Panc1 (cell line): ENCODE results near the gene MRPL33. TPM values are rescaled to one million over a fixed set of nuclear protein-coding genes. Genes with fewer than 3 reads are reported as not detected.

Experiments used
- ATAC-seq: fragments of 200-7000 bp; cut with Tn5 transposase; 2 replicates; pipeline ENCODE4 v1.9.1; 2020; ENCODE audit warnings: mild to moderate bottlenecking, moderate library complexity
- BruUV-seq: library from RNA; stranded (reverse); fragments of 400-500 nt; replicated peaks from 2 replicates; lab custom pipeline; 2021; lab: Mats Ljungman, UMichigan
- CTCF ChIA-PET: fragments of 300-600 bp; sonication (Branson Sonifier 250); formaldehyde crosslinking; loops from one replicate; lab custom pipeline; 2022; ENCODE audit warnings: antibody characterized with exemption; lab: Charles Lee
- POLR2A ChIA-PET: fragments of 300-600 bp; sonication (Branson Sonifier 250); formaldehyde crosslinking; loops from one replicate; lab custom pipeline; 2022; ENCODE audit warnings: antibody characterized with exemption; lab: Charles Lee
- DNase-seq: peaks from one replicate; pipeline ENCODE4 v3.0.0-alpha.2; 2010; ENCODE audit warnings: low read depth, low spot score
- H3K27ac ChIP-seq: 2 replicates; pipeline ENCODE4 v1.5.1; 2011; ENCODE audit warnings: mild to moderate bottlenecking, low read length, inconsistent platforms
- H3K27me3 ChIP-seq: fragments of 200-500 bp; sonication (Bioruptor generic); 2 replicates; pipeline ENCODE4 v1.6.0; 2014; ENCODE audit warnings: low read length, inconsistent platforms; ENCODE audit not compliant: control insufficient read depth, insufficient read depth
- H3K36me3 ChIP-seq: fragments of 200-500 bp; sonication (Bioruptor generic); 2 replicates; pipeline ENCODE4 v1.5.1; 2014; ENCODE audit warnings: inconsistent platforms, mild to moderate bottlenecking, low read length, moderate library complexity; ENCODE audit not compliant: control insufficient read depth, insufficient read depth
- H3K4me1 ChIP-seq: 2 replicates; pipeline ENCODE4 v1.5.1; 2011; ENCODE audit warnings: inconsistent platforms, mild to moderate bottlenecking, low read length, moderate library complexity; ENCODE audit not compliant: control insufficient read depth, insufficient read depth
- H3K4me3 ChIP-seq, 2 experiments: 2 replicates each; pipeline ENCODE4 v1.5.1; 2011 to 2012; ENCODE audit warnings: low read depth in 2 of 2, low read length in 2 of 2, mild to moderate bottlenecking in 2 of 2, inconsistent platforms in 1 of 2, moderate library complexity in 1 of 2
- H3K9me3 ChIP-seq: fragments of 200-500 bp; sonication (Bioruptor generic); 2 replicates; pipeline ENCODE4 v1.5.1; 2014; ENCODE audit warnings: low read depth, mild to moderate bottlenecking, inconsistent platforms, low read length, moderate library complexity; ENCODE audit not compliant: control insufficient read depth, insufficient read depth
- POLR2AphosphoS5 ChIP-seq: IDR thresholded peaks from 2 replicates; pipeline ENCODE4 v1.6.1; 2012; ENCODE audit warnings: mild to moderate bottlenecking, low read depth, low read length, moderate library complexity
- SIN3A ChIP-seq: IDR thresholded peaks from 2 replicates; pipeline ENCODE4 v1.6.1; 2012; ENCODE audit warnings: low read depth, mild to moderate bottlenecking, low read length, moderate library complexity, borderline replicate concordance; ENCODE audit not compliant: insufficient read depth
- TCF7L2 ChIP-seq: IDR thresholded peaks from 2 replicates; pipeline ENCODE4 v1.6.1; 2011; ENCODE audit warnings: mild to moderate bottlenecking, low read depth, low read length, inconsistent platforms
- in situ Hi-C: cut with HindIII; loops from 2 replicates; pipeline ENCODE4 v1.10.0; 2016; ENCODE audit warnings: low sequenced_read_pairs, low pct_unique_long_range_greater_than_20kb
- intact Hi-C: fragments of 100-400 bp; cut with micrococcal nuclease; formaldehyde crosslinking; loops from one replicate; pipeline ENCODE4 v1.10.0; 2022; ENCODE audit not compliant: unreplicated experiment
- total RNA-seq: library from RNA; stranded (reverse); gene quantifications from one replicate; pipeline ENCODE4 v1.2.1, GENCODE V29; 2021; ENCODE audit not compliant: unreplicated experiment
- TF ChIP-seq, protein P1 (sequence below): fragments of 450-650 bp; IDR thresholded peaks from 2 replicates; pipeline ENCODE4 v1.5.1; 2017; ENCODE audit warnings: mild to moderate bottlenecking
- TF ChIP-seq, protein P2 (sequence below), 2 experiments: IDR thresholded peaks; 2 replicates each; pipeline ENCODE4 v1.6.1; 2011 to 2012; ENCODE audit warnings: low read depth in 2 of 2, control low read depth in 1 of 2, low read length in 1 of 2, mild to moderate bottlenecking in 1 of 2, moderate library complexity in 1 of 2; ENCODE audit not compliant: insufficient read depth in 1 of 2

Gene MRPL33
- total RNA-seq, 1 experiment from 2014 or later, result 61.6 TPM

DNA sequence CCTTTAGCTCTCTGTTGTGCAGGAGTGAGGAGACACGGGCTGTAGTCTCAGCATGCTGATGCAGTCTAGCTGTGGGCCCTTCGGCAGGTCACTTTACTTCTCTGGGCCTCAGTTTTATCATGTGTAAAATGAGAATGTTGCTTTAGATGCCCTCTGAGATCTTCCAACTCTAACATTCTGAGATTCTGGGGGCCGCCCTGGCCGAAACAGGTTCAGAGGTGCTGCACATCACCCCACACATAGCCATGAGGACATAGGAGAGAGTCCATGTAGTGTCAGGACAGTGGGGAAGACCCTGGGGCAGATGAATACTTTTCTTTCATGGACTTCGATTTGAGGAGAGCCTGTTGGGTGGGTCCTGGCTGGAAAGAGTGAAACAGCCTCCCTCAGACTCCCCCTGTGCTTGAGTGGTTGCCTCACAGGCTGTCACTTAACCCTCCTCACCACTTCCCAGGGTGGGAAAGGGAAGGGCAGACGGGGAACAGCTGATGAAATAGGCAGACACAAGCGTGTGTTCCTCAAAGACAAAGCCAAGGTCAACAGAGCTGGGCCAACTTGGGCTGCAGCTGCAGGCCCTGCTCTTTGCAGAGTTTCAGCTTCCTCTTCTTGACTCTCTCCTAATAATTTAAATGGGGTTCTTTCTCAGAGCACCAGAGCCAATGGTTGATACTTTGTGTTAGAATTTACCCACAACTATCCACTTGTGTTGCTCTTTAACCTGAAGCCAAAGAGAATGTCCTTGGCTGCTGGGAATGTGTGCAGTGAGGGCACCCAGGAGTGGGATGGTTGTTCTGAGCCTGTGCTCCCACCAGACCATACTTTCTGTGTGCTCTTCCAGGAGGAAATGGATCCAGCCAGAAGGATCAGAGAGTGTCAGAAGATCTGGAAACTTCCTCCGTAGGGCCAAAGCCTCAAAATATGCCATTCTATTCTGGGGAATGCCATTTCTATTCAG is 14.7 kb upstream of the MRPL33 start:
- H3K36me3 ChIP-seq, result no peaks in the 10 kb centered on the region
- in situ Hi-C loops, result no loop called here
- no peaks in the 10 kb centered on the region for H3K27me3 ChIP-seq
- ChIA-PET POLR2A (no interaction called here), CTCF (no interaction called here)
- no TSS peak for BruUV-seq
- TF ChIP-seq, protein P1, sequence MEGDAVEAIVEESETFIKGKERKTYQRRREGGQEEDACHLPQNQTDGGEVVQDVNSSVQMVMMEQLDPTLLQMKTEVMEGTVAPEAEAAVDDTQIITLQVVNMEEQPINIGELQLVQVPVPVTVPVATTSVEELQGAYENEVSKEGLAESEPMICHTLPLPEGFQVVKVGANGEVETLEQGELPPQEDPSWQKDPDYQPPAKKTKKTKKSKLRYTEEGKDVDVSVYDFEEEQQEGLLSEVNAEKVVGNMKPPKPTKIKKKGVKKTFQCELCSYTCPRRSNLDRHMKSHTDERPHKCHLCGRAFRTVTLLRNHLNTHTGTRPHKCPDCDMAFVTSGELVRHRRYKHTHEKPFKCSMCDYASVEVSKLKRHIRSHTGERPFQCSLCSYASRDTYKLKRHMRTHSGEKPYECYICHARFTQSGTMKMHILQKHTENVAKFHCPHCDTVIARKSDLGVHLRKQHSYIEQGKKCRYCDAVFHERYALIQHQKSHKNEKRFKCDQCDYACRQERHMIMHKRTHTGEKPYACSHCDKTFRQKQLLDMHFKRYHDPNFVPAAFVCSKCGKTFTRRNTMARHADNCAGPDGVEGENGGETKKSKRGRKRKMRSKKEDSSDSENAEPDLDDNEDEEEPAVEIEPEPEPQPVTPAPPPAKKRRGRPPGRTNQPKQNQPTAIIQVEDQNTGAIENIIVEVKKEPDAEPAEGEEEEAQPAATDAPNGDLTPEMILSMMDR, result no peak
- TF ChIP-seq POLR2AphosphoS5 (no peak), TCF7L2 (no peak), SIN3A (no peak)
- TF ChIP-seq, protein P2, sequence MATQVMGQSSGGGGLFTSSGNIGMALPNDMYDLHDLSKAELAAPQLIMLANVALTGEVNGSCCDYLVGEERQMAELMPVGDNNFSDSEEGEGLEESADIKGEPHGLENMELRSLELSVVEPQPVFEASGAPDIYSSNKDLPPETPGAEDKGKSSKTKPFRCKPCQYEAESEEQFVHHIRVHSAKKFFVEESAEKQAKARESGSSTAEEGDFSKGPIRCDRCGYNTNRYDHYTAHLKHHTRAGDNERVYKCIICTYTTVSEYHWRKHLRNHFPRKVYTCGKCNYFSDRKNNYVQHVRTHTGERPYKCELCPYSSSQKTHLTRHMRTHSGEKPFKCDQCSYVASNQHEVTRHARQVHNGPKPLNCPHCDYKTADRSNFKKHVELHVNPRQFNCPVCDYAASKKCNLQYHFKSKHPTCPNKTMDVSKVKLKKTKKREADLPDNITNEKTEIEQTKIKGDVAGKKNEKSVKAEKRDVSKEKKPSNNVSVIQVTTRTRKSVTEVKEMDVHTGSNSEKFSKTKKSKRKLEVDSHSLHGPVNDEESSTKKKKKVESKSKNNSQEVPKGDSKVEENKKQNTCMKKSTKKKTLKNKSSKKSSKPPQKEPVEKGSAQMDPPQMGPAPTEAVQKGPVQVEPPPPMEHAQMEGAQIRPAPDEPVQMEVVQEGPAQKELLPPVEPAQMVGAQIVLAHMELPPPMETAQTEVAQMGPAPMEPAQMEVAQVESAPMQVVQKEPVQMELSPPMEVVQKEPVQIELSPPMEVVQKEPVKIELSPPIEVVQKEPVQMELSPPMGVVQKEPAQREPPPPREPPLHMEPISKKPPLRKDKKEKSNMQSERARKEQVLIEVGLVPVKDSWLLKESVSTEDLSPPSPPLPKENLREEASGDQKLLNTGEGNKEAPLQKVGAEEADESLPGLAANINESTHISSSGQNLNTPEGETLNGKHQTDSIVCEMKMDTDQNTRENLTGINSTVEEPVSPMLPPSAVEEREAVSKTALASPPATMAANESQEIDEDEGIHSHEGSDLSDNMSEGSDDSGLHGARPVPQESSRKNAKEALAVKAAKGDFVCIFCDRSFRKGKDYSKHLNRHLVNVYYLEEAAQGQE (IDR thresholded peaks at IDR 0.05; ENCODE audit: insufficient read depth in 1 of 2, low read depth in 2 of 2, low read length in 1 of 2), result no peak
- no peak overlapping the region for H3K27ac ChIP-seq
- H3K9me3 ChIP-seq, result no peaks in the 10 kb centered on the region
- no peak overlapping the region for H3K4me3 ChIP-seq
- no peak for ATAC-seq
- peaks cover 9% of the 10 kb centered on the region; the same call in 1 of the 2 replicates for H3K4me1 ChIP-seq
- intact Hi-C loops, result no loop called here
- DNase-seq, result no peak

DNA sequence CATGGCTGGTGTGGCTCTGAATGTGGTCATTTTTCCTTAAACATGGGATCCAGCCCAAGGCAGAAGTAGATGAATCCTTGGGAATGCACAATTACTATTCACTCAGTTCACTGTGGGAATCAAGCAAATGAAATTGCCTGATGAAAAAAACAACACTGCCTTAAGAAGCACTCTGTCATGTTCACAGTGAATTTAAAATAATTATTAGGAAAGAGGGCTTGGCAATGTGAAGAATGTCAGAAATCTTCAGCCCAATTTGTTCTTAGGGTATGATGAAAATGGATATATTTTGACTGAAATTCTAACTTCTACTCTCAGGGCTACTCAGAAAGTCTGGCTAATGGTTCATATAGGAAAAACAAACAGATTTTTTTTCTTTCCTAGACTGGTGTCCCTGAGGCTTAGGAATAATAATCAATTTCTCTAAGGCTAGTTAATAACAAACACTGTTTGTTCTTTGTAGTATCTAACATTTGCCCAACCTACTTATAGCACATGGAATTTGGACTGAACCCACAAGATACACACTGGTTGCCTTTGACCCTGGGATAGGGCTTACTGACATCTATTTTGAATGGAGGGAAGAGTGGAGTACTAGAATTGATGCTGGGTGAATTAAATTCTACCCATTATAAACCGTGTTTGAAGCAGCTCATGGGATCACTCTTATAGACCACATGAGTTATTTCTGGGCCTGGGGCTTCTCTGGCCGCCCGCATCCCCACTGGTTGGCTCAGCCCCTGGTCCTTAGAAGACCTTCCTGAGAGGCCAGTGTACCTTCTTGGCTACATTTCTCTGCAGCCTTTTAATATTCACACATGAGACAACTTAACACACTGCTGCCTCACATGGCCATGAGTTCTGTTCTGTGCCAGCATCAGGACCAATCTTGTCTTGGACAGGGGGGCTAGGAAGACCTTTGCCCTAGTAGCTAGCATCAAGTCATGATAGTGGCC is 8.3 kb upstream of the MRPL33 start:
- Histone ChIP-seq H3K9me3 (no peaks in the 10 kb centered on the region), H3K4me3 (no peak overlapping the region), H3K27ac (no peak overlapping the region), H3K27me3 (no peaks in the 10 kb centered on the region), H3K4me1 (peaks cover 6% of the 10 kb centered on the region; the same call in 1 of the 2 replicates), H3K36me3 (no peaks in the 10 kb centered on the region)
- ATAC-seq (no peak), DNase-seq (no peak)
- intact Hi-C loops (no loop called here), in situ Hi-C loops (no loop called here)
- ChIA-PET POLR2A (no interaction called here), CTCF (no interaction called here)
- TF ChIP-seq, protein P2 (IDR thresholded peaks at IDR 0.05; ENCODE audit: insufficient read depth in 1 of 2, low read depth in 2 of 2, low read length in 1 of 2), result no peak
- TF ChIP-seq TCF7L2 (no peak), SIN3A (no peak), POLR2AphosphoS5 (no peak)
- TF ChIP-seq, protein P1, result no peak
- no TSS peak for BruUV-seq
